Limb (tissue), 2 donors: Measurements from ENCODE around the gene BTG4.

Experiments used
- DNase-seq, 2 donors: peaks; one replicate each; pipeline ENCODE4 v3.0.0-alpha.2; 2016; ENCODE audit errors: extremely low spot score in 2 of 2

Gene BTG4

GRCh38 chr11:111455291-111456085, 56.7 kb downstream of the BTG4 start:
- DNase-seq: no peak

GRCh38 chr11:111454561-111455192, 57.5 kb downstream of the BTG4 start:
- peak; percentile 38 to 79 for DNase-seq

GRCh38 chr11:111452817-111453552, 59.2 kb downstream of the BTG4 start:
- DNase-seq: no peak

GRCh38 chr11:111452146-111452545, 60.0 kb downstream of the BTG4 start:
- no peak for DNase-seq

- no peak for DNase-seq
Measured at GRCh38 chr11:111450480-111451320, 61.5 kb downstream of the BTG4 start.

GRCh38 chr11:111449696-111450479, 62.3 kb downstream of the BTG4 start:
- DNase-seq: no peak

GRCh38 chr11:111448831-111449557, 63.2 kb downstream of the BTG4 start:
- DNase-seq: no peak

- no peak for DNase-seq
Measured at GRCh38 chr11:111448414-111448813, 63.8 kb downstream of the BTG4 start.

GRCh38 chr11:111447931-111448330, 64.3 kb downstream of the BTG4 start:
- no peak for DNase-seq

- no peak for DNase-seq
Measured at GRCh38 chr11:111447112-111447471, 65.1 kb downstream of the BTG4 start.

GRCh38 chr11:111446404-111447111, 65.6 kb downstream of the BTG4 start:
- DNase-seq: peak; percentile 80 to 91

GRCh38 chr11:111445586-111445985, 66.6 kb downstream of the BTG4 start:
- DNase-seq: no peak
